Measurements from ENCODE around the gene RAB25. TPM values are rescaled to one million over a fixed set of nuclear protein-coding genes. Genes with fewer than 3 reads are reported as not detected.
A peak's percentile ranks its signal among the peaks of the same experiment; 100 is the strongest.

RAB25 gene
- total RNA-seq, 1 experiment from 2014 or later: not detected

DNA sequence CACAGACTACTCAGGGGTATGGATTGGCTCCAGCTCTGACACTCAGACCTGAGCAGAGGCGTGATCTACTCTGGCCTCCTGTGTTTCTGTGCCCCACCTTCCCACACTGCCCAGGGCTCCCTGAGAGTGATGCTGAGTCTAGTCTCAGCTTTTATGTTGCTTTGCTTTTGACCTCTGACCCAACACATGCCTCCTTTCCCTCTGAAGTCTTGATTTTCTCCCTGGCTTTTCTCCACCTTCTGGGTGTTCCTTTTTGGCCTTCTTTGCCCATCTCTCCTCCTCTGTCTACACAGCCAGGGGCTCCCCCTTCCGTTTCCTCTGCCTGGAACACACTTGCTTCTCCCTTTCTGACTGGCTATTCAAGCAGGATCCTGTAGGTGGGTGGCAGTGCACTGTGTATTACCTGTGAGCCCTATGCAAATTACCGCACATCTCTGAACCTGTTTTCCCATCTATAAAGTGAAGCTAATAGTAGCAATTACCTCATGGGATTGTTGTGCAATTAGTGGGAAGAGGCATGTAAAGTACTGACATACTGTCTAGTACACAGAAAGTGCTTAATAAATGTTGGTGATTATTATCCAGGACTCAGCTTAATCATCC lies 35.0 kb downstream of the RAB25 start:
- no peak for ATAC-seq
- Histone ChIP-seq H3K4me1 (ENCODE audit: control insufficient read depth, insufficient read depth, low read length) (peaks cover 11% of the 10 kb centered on the region; the same call in 1 of the 2 replicates), H3K9me3 (ENCODE audit: control insufficient read depth, insufficient read depth, low read depth, low read length) (no peaks in the 10 kb centered on the region), H3K27me3 (ENCODE audit: control insufficient read depth, insufficient read depth, low read length) (no peaks in the 10 kb centered on the region), H3K4me3 (ENCODE audit: low read depth in 2 of 2, low read length in 2 of 2) (no peak overlapping the region), H3K36me3 (ENCODE audit: control insufficient read depth, insufficient read depth, low read length) (no peaks in the 10 kb centered on the region), H3K27ac (ENCODE audit: low read length) (peak overlapping the region; percentile 82)
- DNase-seq (ENCODE audit: low read depth, low spot score): no peak
- ChIA-PET CTCF (interaction anchor here (0.7 to 2.3 kb wide), 2 partner anchors 33 to 44 kb away, joined by 4 to 23 read pairs; no protein-coding TSS in a partner anchor), POLR2A (interaction anchor here (0.5 kb wide), 1 partner anchor 32 kb away, joined by 3 read pairs; no protein-coding TSS in a partner anchor)
- in situ Hi-C loops (cut with HindIII; ENCODE audit: low pct_unique_long_range_greater_than_20kb, low sequenced_read_pairs) (no loop called here), intact Hi-C loops (cut with micrococcal nuclease; ENCODE audit: unreplicated experiment) (loop anchor here (1.0 to 5.0 kb wide), 2 partner anchors 34 to 116 kb away; partner anchors contain the start of gene PMF1)
- TF ChIP-seq REST (IDR thresholded peaks at IDR 0.05; ENCODE audit: insufficient read depth in 1 of 2, low read depth in 2 of 2, low read length in 1 of 2): no peak
- TF ChIP-seq CTCF (IDR thresholded peaks at IDR 0.05): no peak
- no peak for TF ChIP-seq SIN3A (IDR thresholded peaks at IDR 0.05; ENCODE audit: borderline replicate concordance, insufficient read depth, low read depth, low read length)
- TF ChIP-seq POLR2AphosphoS5 (IDR thresholded peaks at IDR 0.05; ENCODE audit: low read depth, low read length): no peak
- no peak for TF ChIP-seq TCF7L2 (IDR thresholded peaks at IDR 0.05; ENCODE audit: low read depth, low read length)
- BruUV-seq (replicated peaks): no TSS peak

DNA sequence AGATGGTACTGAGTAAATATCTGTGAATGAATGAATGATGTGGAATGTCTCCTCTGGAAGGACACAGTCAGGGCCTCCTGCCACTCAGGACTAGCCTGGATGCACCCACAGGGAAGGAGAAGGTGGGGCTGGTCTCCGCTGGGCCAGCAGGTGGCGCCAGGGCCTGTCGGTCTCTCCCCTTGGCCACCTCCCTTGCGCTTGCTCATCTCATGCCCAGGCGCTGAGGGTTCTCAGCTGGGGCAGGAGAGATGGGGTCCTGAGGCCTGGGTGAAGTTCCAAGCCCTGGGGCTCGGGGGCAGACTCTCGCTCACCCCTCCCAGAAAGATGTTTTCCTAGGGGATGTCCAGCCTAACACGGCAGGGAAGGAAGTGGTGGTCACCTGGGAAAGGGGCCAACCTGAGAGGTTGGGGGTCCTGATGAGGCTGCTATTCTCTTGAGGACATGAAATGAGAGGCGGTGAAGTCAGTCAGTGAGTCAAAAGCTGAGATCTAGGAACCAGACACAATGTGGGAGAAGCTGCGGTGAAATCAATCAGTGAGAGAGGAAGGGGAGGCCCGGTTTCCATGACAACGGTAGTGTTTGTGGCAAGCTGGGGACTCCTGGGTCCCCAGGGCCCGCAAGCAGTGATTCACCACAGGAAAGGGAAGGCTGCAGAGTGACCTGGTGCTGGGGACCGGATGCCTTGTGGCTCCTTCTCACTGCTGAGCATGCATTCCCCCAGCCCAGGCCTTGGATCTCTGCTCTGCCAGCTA lies 35.9 kb downstream of the RAB25 start:
- no peak for TF ChIP-seq TCF7L2 (IDR thresholded peaks at IDR 0.05; ENCODE audit: low read depth, low read length)
- TF ChIP-seq POLR2AphosphoS5 (IDR thresholded peaks at IDR 0.05; ENCODE audit: low read depth, low read length): peak; percentile 44; the same call in 1 of the 2 replicates
- TF ChIP-seq SIN3A (IDR thresholded peaks at IDR 0.05; ENCODE audit: borderline replicate concordance, insufficient read depth, low read depth, low read length): no peak
- peak; percentile 97 for TF ChIP-seq CTCF (IDR thresholded peaks at IDR 0.05)
- ChIA-PET CTCF (interaction anchor here (0.6 to 2.3 kb wide), 4 partner anchors 32 to 131 kb away, joined by 3 to 23 read pairs (median 5); no protein-coding TSS in a partner anchor), POLR2A (no interaction called here)
- Histone ChIP-seq H3K9me3 (ENCODE audit: control insufficient read depth, insufficient read depth, low read depth, low read length) (no peaks in the 10 kb centered on the region), H3K36me3 (ENCODE audit: control insufficient read depth, insufficient read depth, low read length) (no peaks in the 10 kb centered on the region), H3K27ac (ENCODE audit: low read length) (peak overlapping the region; percentile 82), H3K4me1 (ENCODE audit: control insufficient read depth, insufficient read depth, low read length) (peaks cover 15% of the 10 kb centered on the region; the same call in 1 of the 2 replicates), H3K4me3 (ENCODE audit: low read depth in 2 of 2, low read length in 2 of 2) (no peak overlapping the region), H3K27me3 (ENCODE audit: control insufficient read depth, insufficient read depth, low read length) (no peaks in the 10 kb centered on the region)
- in situ Hi-C loops (cut with HindIII; ENCODE audit: low pct_unique_long_range_greater_than_20kb, low sequenced_read_pairs) (no loop called here), intact Hi-C loops (cut with micrococcal nuclease; ENCODE audit: unreplicated experiment) (loop anchor here (1.0 to 5.0 kb wide), 2 partner anchors 33 to 115 kb away; partner anchors contain the start of gene PMF1)
- BruUV-seq (replicated peaks): no TSS peak
- DNase-seq (ENCODE audit: low read depth, low spot score): peak; percentile 71
- ATAC-seq: peak; percentile 98
